ENCODE measurements around the gene LNP1. TPM values are rescaled to one million over a fixed set of nuclear protein-coding genes. Genes with fewer than 3 reads are reported as not detected.

Gene LNP1
- total RNA-seq, 2 donors from 2014 or later, result 4.6 to 6.2 TPM

- TF ChIP-seq POLR2A (IDR thresholded peaks at IDR 0.05) (no peak), CTCF (IDR thresholded peaks at IDR 0.05) (no peak)
- 82 to 89% methylated on average over 2 of the region's 2 CpGs for WGBS, 2 donors
- Histone ChIP-seq H3K4me1 (peaks cover 8% of the 10 kb centered on the region), H3K9me3 (peaks cover 0 to 4% (median 0%) of the 10 kb centered on the region in 3 donors), H3K27me3 (no peaks in the 10 kb centered on the region), H3K4me3 (no peak overlapping the region), H3K36me3 (replicated peaks in 1 of 2; ENCODE audit: insufficient read depth in 1 of 2, low read depth in 2 of 2) (no peaks in the 10 kb centered on the region), H3K27ac (no peak overlapping the region)
- no peak for ATAC-seq
- no peak for DNase-seq
- intact Hi-C loops (cut with DNase I), result no loop called here
These were observed 85.5 kb downstream of the LNP1 start for GRCh38 chr3:100486808-100487207.

GRCh38 chr3:100489118-100489517 is 87.8 kb downstream of the LNP1 start:
- Histone ChIP-seq H3K27me3 (no peaks in the 10 kb centered on the region), H3K4me1 (peaks cover 11% of the 10 kb centered on the region), H3K4me3 (no peak overlapping the region), H3K27ac (no peak overlapping the region), H3K9me3 (peaks cover 0 to 4% (median 0%) of the 10 kb centered on the region in 3 donors), H3K36me3 (replicated peaks in 1 of 2; ENCODE audit: insufficient read depth in 1 of 2, low read depth in 2 of 2) (no peaks in the 10 kb centered on the region)
- no peak for ATAC-seq
- intact Hi-C loops (cut with DNase I), result no loop called here
- DNase-seq, result no peak
- TF ChIP-seq POLR2A (IDR thresholded peaks at IDR 0.05), result no peak
- TF ChIP-seq CTCF (IDR thresholded peaks at IDR 0.05), result no peak
- WGBS, 2 donors, result 74 to 100% methylated on average over 1 of the region's 1 CpG

- WGBS, 2 donors, result 1 to 2% methylated on average over 24 to 56 of the region's 56 CpGs
- Histone ChIP-seq H3K9me3 (peaks cover 0 to 4% (median 0%) of the 10 kb centered on the region in 3 donors), H3K36me3 (replicated peaks in 1 of 2; ENCODE audit: insufficient read depth in 1 of 2, low read depth in 2 of 2) (no peaks in the 10 kb centered on the region), H3K27ac (peak within 1 kb of the TSS; percentile 40 to 89 (median 78)), H3K4me1 (peaks cover 11% of the 10 kb centered on the region), H3K27me3 (no peaks in the 10 kb centered on the region), H3K4me3 (peak within 1 kb of the TSS; percentile 35 to 47)
- ATAC-seq (peak; percentile 99), DNase-seq (peak; percentile 96 to 98 (median 96))
- intact Hi-C loops (cut with DNase I), result no loop called here
- TF ChIP-seq POLR2A (IDR thresholded peaks at IDR 0.05), result peak; percentile 75 to 93 (median 87)
- peak in 1 of 7 experiments; percentile 12 for TF ChIP-seq CTCF (IDR thresholded peaks at IDR 0.05)
These were observed 91.0 kb downstream of the LNP1 start, which contains the start of gene TMEM45A for GRCh38 chr3:100492059-100493006. Gene TMEM45A (plus strand): TSS chr3:100492619. CDS start chr3:100555212, 62,593 bp downstream.

GRCh38 chr3:100496711-100497261 is 95.4 kb downstream of the LNP1 start:
- no peak for ATAC-seq
- Histone ChIP-seq H3K27ac (no peak overlapping the region), H3K36me3 (replicated peaks in 1 of 2; ENCODE audit: insufficient read depth in 1 of 2, low read depth in 2 of 2) (no peaks in the 10 kb centered on the region), H3K4me3 (no peak overlapping the region), H3K4me1 (peaks cover 3% of the 10 kb centered on the region), H3K9me3 (no peaks in the 10 kb centered on the region), H3K27me3 (no peaks in the 10 kb centered on the region)
- TF ChIP-seq CTCF (IDR thresholded peaks at IDR 0.05), result no peak
- TF ChIP-seq POLR2A (IDR thresholded peaks at IDR 0.05), result no peak
- no peak for DNase-seq
- intact Hi-C loops (cut with DNase I), result no loop called here

All from body of pancreas (tissue), 4 donors.